IMR-90 (cell line): ENCODE measurements around the gene CACNG6. TPM values are rescaled to one million over a fixed set of nuclear protein-coding genes. Genes with fewer than 3 reads are reported as not detected.

Source experiments
- ATAC-seq: fragments of 200-7000 bp; cut with Tn5 transposase; 2 replicates; pipeline ENCODE4 v1.9.1; 2020; ENCODE audit warnings: low read depth, mild to moderate bottlenecking, moderate library complexity
- BruUV-seq: library from RNA; stranded (reverse); fragments of 400-500 nt; replicated peaks from 2 replicates; lab custom pipeline; 2021; lab: Mats Ljungman, UMichigan
- CTCF ChIA-PET: fragments of 300-600 bp; formaldehyde crosslinking; extraction: SDS; loops from one replicate; lab custom pipeline; 2021; ENCODE audit warnings: antibody characterized with exemption; lab: Yijun Ruan, JAX
- POLR2A ChIA-PET: fragments of 300-600 bp; sonication (Branson Sonifier 250); formaldehyde crosslinking; loops from one replicate; lab custom pipeline; 2022; ENCODE audit warnings: antibody characterized with exemption; ENCODE audit not compliant: unreplicated experiment; lab: Charles Lee
- DNase-seq: peaks from one replicate; pipeline ENCODE4 v3.0.0; 2013
- H2AFZ ChIP-seq: replicated peaks from 2 replicates; pipeline ENCODE3; 2013; ENCODE audit warnings: low read length, mild to moderate bottlenecking; ENCODE audit not compliant: poor library complexity
- H2AK5ac ChIP-seq: 2 replicates; pipeline ENCODE4 v1.6.1; 2013; ENCODE audit warnings: low read depth, low read length, inconsistent platforms
- H2AK9ac ChIP-seq: replicated peaks from 2 replicates; pipeline ENCODE3; 2013; ENCODE audit warnings: mild to moderate bottlenecking, low read depth, low read length, moderate library complexity; ENCODE audit not compliant: poor library complexity
- H2BK120ac ChIP-seq: 2 replicates; pipeline ENCODE4 v1.6.1; 2013; ENCODE audit warnings: low read depth, low read length, inconsistent platforms
- H2BK15ac ChIP-seq: 3 replicates; pipeline ENCODE4 v1.6.1; 2013; ENCODE audit warnings: low read depth, low read length, inconsistent platforms
- H2BK20ac ChIP-seq: 2 replicates; pipeline ENCODE4 v1.6.1; 2013; ENCODE audit warnings: low read depth, mild to moderate bottlenecking, inconsistent platforms, low read length, moderate library complexity
- H2BK5ac ChIP-seq: 2 replicates; pipeline ENCODE4 v1.6.1; 2013; ENCODE audit warnings: mild to moderate bottlenecking, low read depth, low read length, inconsistent platforms; ENCODE audit not compliant: poor library complexity, severe bottlenecking
- H3K14ac ChIP-seq: replicated peaks from 2 replicates; pipeline ENCODE4 v1.6.1; 2013; ENCODE audit warnings: low read depth, low read length, inconsistent platforms
- H3K18ac ChIP-seq: 2 replicates; pipeline ENCODE4 v1.6.1; 2013; ENCODE audit warnings: low read depth, low read length, control low read depth
- H3K23ac ChIP-seq: 2 replicates; pipeline ENCODE4 v1.6.1; 2013; ENCODE audit warnings: low read depth, low read length, inconsistent platforms
- H3K27ac ChIP-seq: 2 replicates; pipeline ENCODE4 v1.5.1; 2013; ENCODE audit warnings: mild to moderate bottlenecking, control low read depth, low read length; ENCODE audit not compliant: insufficient read depth
- H3K27me3 ChIP-seq: 2 replicates; pipeline ENCODE4 v1.6.1; 2013; ENCODE audit warnings: low read length; ENCODE audit not compliant: control insufficient read depth, insufficient read depth
- H3K36me3 ChIP-seq: 2 replicates; pipeline ENCODE4 v1.6.1; 2013; ENCODE audit warnings: low read length, mixed read lengths; ENCODE audit not compliant: control insufficient read depth, insufficient read depth
- H3K4ac ChIP-seq: 2 replicates; pipeline ENCODE4 v1.6.1; 2013; ENCODE audit warnings: low read depth, low read length, inconsistent platforms
- H3K4me1 ChIP-seq: 2 replicates; pipeline ENCODE4 v1.6.1; 2013; ENCODE audit warnings: low read length, mixed read lengths; ENCODE audit not compliant: control insufficient read depth, insufficient read depth
- H3K4me2 ChIP-seq: 2 replicates; pipeline ENCODE4 v1.6.1; 2013; ENCODE audit warnings: low read depth, mild to moderate bottlenecking, control low read depth, low read length, moderate library complexity
- H3K4me3 ChIP-seq: 2 replicates; pipeline ENCODE4 v1.5.1; 2013; ENCODE audit warnings: low read depth, mild to moderate bottlenecking, control low read depth, low read length, moderate library complexity; ENCODE audit not compliant: insufficient read depth
- H3K56ac ChIP-seq: 2 replicates; pipeline ENCODE4 v1.6.1; 2013; ENCODE audit warnings: low read length, inconsistent platforms; ENCODE audit not compliant: insufficient read depth; ENCODE audit errors: extremely low read depth
- H3K79me1 ChIP-seq, 2 experiments: 2 replicates each; pipeline ENCODE4 v1.6.1; 2013; ENCODE audit warnings: low read length in 2 of 2, inconsistent platforms in 1 of 2, low read depth in 1 of 2
- H3K9ac ChIP-seq: 2 replicates; pipeline ENCODE4 v1.6.1; 2013; ENCODE audit warnings: low read depth, low read length, control low read depth
- H3K9me1 ChIP-seq: 2 replicates; pipeline ENCODE4 v1.6.1; 2013; ENCODE audit warnings: low read length, inconsistent platforms; ENCODE audit not compliant: insufficient read depth
- H3K9me3 ChIP-seq: 2 replicates; pipeline ENCODE4 v1.6.1; 2013; ENCODE audit warnings: low read length; ENCODE audit not compliant: control insufficient read depth, insufficient read depth
- H4K20me1 ChIP-seq: 2 replicates; pipeline ENCODE4 v1.6.1; 2013; ENCODE audit warnings: low read length, inconsistent platforms; ENCODE audit not compliant: insufficient read depth
- H4K5ac ChIP-seq: 2 replicates; pipeline ENCODE4 v1.6.1; 2013; ENCODE audit warnings: mild to moderate bottlenecking, low read depth, low read length, control low read depth
- H4K8ac ChIP-seq, 2 experiments: 2 replicates each; pipeline ENCODE4 v1.6.1; 2013; ENCODE audit warnings: low read depth in 2 of 2, low read length in 2 of 2, control low read depth in 1 of 2, inconsistent platforms in 1 of 2
- H4K91ac ChIP-seq: 2 replicates; pipeline ENCODE4 v1.6.1; 2013; ENCODE audit warnings: low read depth, low read length, inconsistent platforms; ENCODE audit not compliant: insufficient read depth
- BHLHE40 ChIP-seq: fragments of 150-350 bp; IDR thresholded peaks from 2 replicates; pipeline ENCODE4 v1.6.1; 2016; ENCODE audit warnings: mild to moderate bottlenecking, low read depth, low read length
- CEBPB ChIP-seq: IDR thresholded peaks from 2 replicates; pipeline ENCODE4 v1.6.1; 2012; ENCODE audit warnings: low read depth, low read length, improper control_type of control experiment
- CHD1 ChIP-seq: IDR thresholded peaks from 2 replicates; pipeline ENCODE4 v1.6.1; 2012; ENCODE audit warnings: low read depth, low read length, improper control_type of control experiment
- FOS ChIP-seq: fragments of 150-350 bp; IDR thresholded peaks from 2 replicates; pipeline ENCODE4 v1.6.1; 2016; ENCODE audit warnings: low read depth, low read length
- MAFK ChIP-seq: IDR thresholded peaks from 2 replicates; pipeline ENCODE4 v1.6.1; 2012; ENCODE audit warnings: low read depth, low read length, improper control_type of control experiment
- MAZ ChIP-seq: IDR thresholded peaks from 2 replicates; pipeline ENCODE4 v1.6.1; 2012; ENCODE audit warnings: low read depth, mild to moderate bottlenecking, low read length, improper control_type of control experiment, moderate library complexity, borderline replicate concordance
- MXI1 ChIP-seq: IDR thresholded peaks from 2 replicates; pipeline ENCODE4 v1.6.1; 2012; ENCODE audit warnings: low read depth, mild to moderate bottlenecking, low read length, moderate library complexity, borderline replicate concordance
- NFE2L2 ChIP-seq: fragments of 150-350 bp; IDR thresholded peaks from 2 replicates; pipeline ENCODE4 v1.6.1; 2016; ENCODE audit warnings: low read depth, mild to moderate bottlenecking, low read length
- POLR2A ChIP-seq: IDR thresholded peaks from 2 replicates; pipeline ENCODE4 v1.6.1; 2012; ENCODE audit warnings: mild to moderate bottlenecking, low read depth, low read length
- RAD21 ChIP-seq: IDR thresholded peaks from 2 replicates; pipeline ENCODE4 v1.6.1; 2012; ENCODE audit warnings: low read length, improper control_type of control experiment
- RCOR1 ChIP-seq: IDR thresholded peaks from 2 replicates; pipeline ENCODE4 v1.6.1; 2012; ENCODE audit warnings: mild to moderate bottlenecking, low read length, improper control_type of control experiment; ENCODE audit not compliant: insufficient replicate concordance
- RFX5 ChIP-seq: IDR thresholded peaks from 2 replicates; pipeline ENCODE4 v1.8.0; 2012; ENCODE audit warnings: low read depth, mild to moderate bottlenecking, low read length, moderate library complexity
- SMC3 ChIP-seq: fragments of 150-350 bp; IDR thresholded peaks from 2 replicates; pipeline ENCODE4 v1.6.1; 2016; ENCODE audit warnings: low read depth, mild to moderate bottlenecking, antibody characterized with exemption, low read length, moderate library complexity
- WGBS, 2 experiments: methylation state at CpG; one replicate each; pipeline versions ENCODE4 v1.1.5 to v1.1.7; 2013; ENCODE audit warnings: missing lambda C conversion rate in 2 of 2; ENCODE audit not compliant: insufficient read length in 1 of 2; ENCODE audit errors: extremely low coverage in 2 of 2; 5-methylcytosine and 5-hydroxymethylcytosine counted together
- dilution Hi-C: fragments of 300-500 bp; cut with HindIII; formaldehyde crosslinking; loops from one replicate; pipeline ENCODE4 v1.14.3; 2018; ENCODE audit warnings: low sequenced_read_pairs; ENCODE audit not compliant: unreplicated experiment
- in situ Hi-C: fragments of 300-500 bp; cut with MboI; formaldehyde crosslinking; loops from 3 replicates; pipeline ENCODE4 v1.14.3; 2019; ENCODE audit warnings: low sequenced_read_pairs, inconsistent platforms, mixed read lengths
- intact Hi-C: fragments of 100-400 bp; cut with micrococcal nuclease; formaldehyde crosslinking; loops from 2 replicates; pipeline ENCODE4 v1.10.0; 2022
- polyA plus RNA-seq, 3 experiments: library from polyadenylated mRNA; depleted of rRNA; stranded (reverse); fragments of >200 nt; gene quantifications; 2 replicates each; pipeline ENCODE4 v1.2.3, GENCODE V29; 2012; ENCODE audit warnings: low replicate concordance in 1 of 3
- total RNA-seq: library from RNA; depleted of rRNA; stranded (reverse); fragments of >200 nt; gene quantifications from 2 replicates; pipeline ENCODE4 v1.2.3, GENCODE V29; 2012
- TF ChIP-seq, protein P1 (sequence below): conservative IDR thresholded peaks from 2 replicates; pipeline ENCODE4 v1.5.1; 2012; ENCODE audit warnings: mild to moderate bottlenecking, low read depth, low read length, improper control_type of control experiment
- TF ChIP-seq, protein P2 (sequence below): fragments of 150-350 bp; IDR thresholded peaks from 2 replicates; pipeline ENCODE4 v1.6.1; 2017; ENCODE audit warnings: mild to moderate bottlenecking, antibody characterized with exemption, low read length, low read depth

CACNG6 gene
- total and polyA plus RNA-seq, 2 of the 4 experiments (the other 2 are of a cell fraction) = not detected

DNA sequence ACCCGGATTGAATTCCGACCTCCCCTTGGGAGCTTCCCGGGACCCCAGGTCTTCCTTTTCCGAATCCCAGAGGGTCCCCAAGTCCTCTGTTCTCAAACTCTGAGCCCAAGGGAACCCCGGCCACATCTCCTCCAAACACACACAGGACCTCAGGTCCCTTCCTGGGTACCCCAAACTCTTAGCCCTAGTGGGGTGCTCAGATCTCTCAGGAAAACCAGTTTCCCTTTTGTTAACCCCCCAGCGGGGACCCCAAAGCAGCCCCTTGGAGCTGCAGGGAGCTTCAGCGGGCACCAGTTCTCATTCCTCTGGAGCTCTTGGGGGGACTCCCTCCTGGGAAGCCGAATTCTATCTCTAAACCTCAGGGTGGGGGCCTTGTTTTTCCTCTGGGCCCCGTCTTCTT, 774 bp downstream of the CACNG6 start (continued):
- TF ChIP-seq RCOR1 (no peak), FOS (no peak), RAD21 (no peak)

DNA sequence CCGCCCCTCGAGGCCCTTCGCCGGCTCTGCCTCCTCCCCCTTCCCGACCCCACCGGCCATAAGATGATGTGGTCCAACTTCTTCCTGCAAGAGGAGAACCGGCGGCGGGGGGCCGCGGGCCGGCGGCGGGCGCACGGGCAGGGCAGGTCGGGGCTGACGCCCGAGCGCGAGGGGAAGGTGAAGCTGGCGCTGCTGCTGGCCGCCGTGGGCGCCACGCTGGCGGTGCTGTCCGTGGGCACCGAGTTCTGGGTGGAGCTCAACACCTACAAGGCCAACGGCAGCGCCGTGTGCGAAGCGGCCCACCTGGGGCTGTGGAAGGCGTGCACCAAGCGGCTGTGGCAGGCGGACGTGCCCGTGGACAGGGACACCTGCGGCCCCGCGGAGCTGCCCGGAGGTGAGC, 1.4 kb downstream of the CACNG6 start:
- H3K79me1 ChIP-seq = no peaks in the 10 kb centered on the region
- no peaks in the 10 kb centered on the region for H3K9me3 ChIP-seq
- BruUV-seq = no TSS peak
- H3K4me1 ChIP-seq = no peaks in the 10 kb centered on the region
- intact Hi-C loops (no loop called here), in situ Hi-C loops (no loop called here), dilution Hi-C loops (no loop called here)
- no peak overlapping the region for H2AK9ac ChIP-seq
- no peak overlapping the region for H2BK15ac ChIP-seq
- H3K9ac ChIP-seq = no peak overlapping the region
- H2AK5ac ChIP-seq = no peak overlapping the region
- ATAC-seq = no peak
- no peak overlapping the region for H2AFZ ChIP-seq
- no peak overlapping the region for H4K91ac ChIP-seq
- H3K56ac ChIP-seq = no peak overlapping the region
- CTCF ChIA-PET = no interaction called here
- no peak overlapping the region for H2BK120ac ChIP-seq
- H3K27ac ChIP-seq = no peak overlapping the region
- H3K18ac ChIP-seq = no peak overlapping the region
- no peak overlapping the region for H3K4ac ChIP-seq
- no peaks in the 10 kb centered on the region for H3K36me3 ChIP-seq
- H3K14ac ChIP-seq = no peak overlapping the region
- no peaks in the 10 kb centered on the region for H4K20me1 ChIP-seq
- no peaks in the 10 kb centered on the region for H3K9me1 ChIP-seq
- no peak for DNase-seq
- no peak overlapping the region for H4K8ac ChIP-seq
- no peak overlapping the region for H2BK20ac ChIP-seq
- no peak overlapping the region for H2BK5ac ChIP-seq
- peaks cover 30% of the 10 kb centered on the region; the same call in 1 of the 2 replicates for H3K27me3 ChIP-seq
- no peak overlapping the region for H3K23ac ChIP-seq
- no peak overlapping the region for H4K5ac ChIP-seq
- POLR2A ChIA-PET = no interaction called here
- whole genome bisulfite sequencing, 2 experiments = 22% methylated on average over 26 of the region's 43 CpGs; no CpG with 5 or more reads in 1 of the 2 experiments
- H3K4me2 ChIP-seq = no peak overlapping the region
- no peak overlapping the region for H3K4me3 ChIP-seq
- TF ChIP-seq CEBPB (no peak), MAZ (no peak), MAFK (no peak), RAD21 (no peak), BHLHE40 (no peak), SMC3 (no peak), FOS (no peak), NFE2L2 (no peak), RCOR1 (no peak), MXI1 (no peak), RFX5 (no peak), POLR2A (no peak), CHD1 (no peak)
- TF ChIP-seq, protein P1, sequence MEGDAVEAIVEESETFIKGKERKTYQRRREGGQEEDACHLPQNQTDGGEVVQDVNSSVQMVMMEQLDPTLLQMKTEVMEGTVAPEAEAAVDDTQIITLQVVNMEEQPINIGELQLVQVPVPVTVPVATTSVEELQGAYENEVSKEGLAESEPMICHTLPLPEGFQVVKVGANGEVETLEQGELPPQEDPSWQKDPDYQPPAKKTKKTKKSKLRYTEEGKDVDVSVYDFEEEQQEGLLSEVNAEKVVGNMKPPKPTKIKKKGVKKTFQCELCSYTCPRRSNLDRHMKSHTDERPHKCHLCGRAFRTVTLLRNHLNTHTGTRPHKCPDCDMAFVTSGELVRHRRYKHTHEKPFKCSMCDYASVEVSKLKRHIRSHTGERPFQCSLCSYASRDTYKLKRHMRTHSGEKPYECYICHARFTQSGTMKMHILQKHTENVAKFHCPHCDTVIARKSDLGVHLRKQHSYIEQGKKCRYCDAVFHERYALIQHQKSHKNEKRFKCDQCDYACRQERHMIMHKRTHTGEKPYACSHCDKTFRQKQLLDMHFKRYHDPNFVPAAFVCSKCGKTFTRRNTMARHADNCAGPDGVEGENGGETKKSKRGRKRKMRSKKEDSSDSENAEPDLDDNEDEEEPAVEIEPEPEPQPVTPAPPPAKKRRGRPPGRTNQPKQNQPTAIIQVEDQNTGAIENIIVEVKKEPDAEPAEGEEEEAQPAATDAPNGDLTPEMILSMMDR = no peak
- TF ChIP-seq, protein P2, sequence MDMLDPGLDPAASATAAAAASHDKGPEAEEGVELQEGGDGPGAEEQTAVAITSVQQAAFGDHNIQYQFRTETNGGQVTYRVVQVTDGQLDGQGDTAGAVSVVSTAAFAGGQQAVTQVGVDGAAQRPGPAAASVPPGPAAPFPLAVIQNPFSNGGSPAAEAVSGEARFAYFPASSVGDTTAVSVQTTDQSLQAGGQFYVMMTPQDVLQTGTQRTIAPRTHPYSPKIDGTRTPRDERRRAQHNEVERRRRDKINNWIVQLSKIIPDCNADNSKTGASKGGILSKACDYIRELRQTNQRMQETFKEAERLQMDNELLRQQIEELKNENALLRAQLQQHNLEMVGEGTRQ = no peak
